ENCODE measurements around the gene PRKAG2.
"Not testable (repeated sequence)": the region's sequence is repeated elsewhere in the genome, so short reads cannot be mapped to it uniquely, and the experiment has no call there.

PRKAG2 gene

GRCh38 chr7:151761957-151762356, 115.0 kb downstream of the PRKAG2 start:
- no peak for DNase-seq

- no peak for DNase-seq
These were observed 115.7 kb downstream of the PRKAG2 start for GRCh38 chr7:151761231-151761630.

GRCh38 chr7:151759591-151760042, 117.3 kb downstream of the PRKAG2 start:
- DNase-seq = peak; percentile 53

GRCh38 chr7:151758622-151759540, 118.0 kb downstream of the PRKAG2 start:
- DNase-seq = no peak

- no peak for DNase-seq
These were observed 119.6 kb downstream of the PRKAG2 start for GRCh38 chr7:151757274-151757673.

GRCh38 chr7:151756866-151757265, 120.0 kb downstream of the PRKAG2 start:
- no peak for DNase-seq

- no peak for DNase-seq
These were observed 120.7 kb downstream of the PRKAG2 start for GRCh38 chr7:151756076-151756731.

GRCh38 chr7:151755131-151755801, 121.6 kb downstream of the PRKAG2 start:
- no peak for DNase-seq

GRCh38 chr7:151754688-151755130, 122.2 kb downstream of the PRKAG2 start:
- DNase-seq = no peak

GRCh38 chr7:151754142-151754590, 122.7 kb downstream of the PRKAG2 start:
- peak; percentile 81 for DNase-seq

- no peak for DNase-seq
These were observed 123.9 kb downstream of the PRKAG2 start for GRCh38 chr7:151752816-151753595.

- no peak for DNase-seq
These were observed 124.9 kb downstream of the PRKAG2 start for GRCh38 chr7:151752037-151752436.

GRCh38 chr7:151748733-151749132, 128.2 kb downstream of the PRKAG2 start:
- no peak for DNase-seq

- not testable (repeated sequence) for DNase-seq
These were observed 128.9 kb downstream of the PRKAG2 start for GRCh38 chr7:151748021-151748420.

- DNase-seq = no peak
These were observed 131.2 kb downstream of the PRKAG2 start for GRCh38 chr7:151745706-151746105.

- peak; percentile 49 for DNase-seq
These were observed 132.0 kb downstream of the PRKAG2 start for GRCh38 chr7:151744656-151745638.

- no peak for DNase-seq
These were observed 132.8 kb downstream of the PRKAG2 start for GRCh38 chr7:151744051-151744580.

- no peak for DNase-seq
These were observed 133.4 kb downstream of the PRKAG2 start for GRCh38 chr7:151743481-151743983.

GRCh38 chr7:151742713-151743480, 134.0 kb downstream of the PRKAG2 start:
- no peak for DNase-seq

- no peak for DNase-seq
These were observed 135.3 kb downstream of the PRKAG2 start for GRCh38 chr7:151741585-151741984.

Data from 8988T (cell line).